ENCODE data around the gene ARMH4.
"Not testable (repeated sequence)": the region's sequence is repeated elsewhere in the genome, so short reads cannot be mapped to it uniquely, and the experiment has no call there.

ARMH4 gene

GRCh38 chr14:58141893-58142292 is 10.1 kb downstream of the ARMH4 start:
- DNase-seq = no peak

- DNase-seq = no peak
Measured at GRCh38 chr14:58138714-58139482, 13.1 kb downstream of the ARMH4 start.

GRCh38 chr14:58138031-58138713 is 13.8 kb downstream of the ARMH4 start:
- no peak for DNase-seq

- peak; percentile 88 for DNase-seq
Measured at GRCh38 chr14:58133739-58134138, 18.3 kb downstream of the ARMH4 start.

GRCh38 chr14:58131386-58131785 is 20.6 kb downstream of the ARMH4 start:
- peak; percentile 53 for DNase-seq

GRCh38 chr14:58130116-58130782 is 21.8 kb downstream of the ARMH4 start:
- no peak for DNase-seq

GRCh38 chr14:58129208-58129607 is 22.8 kb downstream of the ARMH4 start:
- no peak for DNase-seq

- no peak for DNase-seq
Measured at GRCh38 chr14:58128416-58128815, 23.6 kb downstream of the ARMH4 start.

GRCh38 chr14:58122546-58122945 is 29.5 kb downstream of the ARMH4 start:
- not testable (repeated sequence) for DNase-seq

GRCh38 chr14:58121530-58122186 is 30.4 kb downstream of the ARMH4 start:
- DNase-seq = no peak

- no peak for DNase-seq
Measured at GRCh38 chr14:58119381-58119780, 32.6 kb downstream of the ARMH4 start.

- no peak for DNase-seq
Measured at GRCh38 chr14:58118097-58118815, 33.8 kb downstream of the ARMH4 start.

- no peak for DNase-seq
Measured at GRCh38 chr14:58109744-58110143, 42.3 kb downstream of the ARMH4 start.

GRCh38 chr14:58108717-58109116 is 43.3 kb downstream of the ARMH4 start:
- DNase-seq = no peak

- peak; percentile 61 for DNase-seq
Measured at GRCh38 chr14:58107947-58108552, 44.0 kb downstream of the ARMH4 start.

- no peak for DNase-seq
Measured at GRCh38 chr14:58107041-58107440, 45.0 kb downstream of the ARMH4 start.

- DNase-seq = no peak
Measured at GRCh38 chr14:58106446-58106845, 45.6 kb downstream of the ARMH4 start.

GRCh38 chr14:58104808-58105207 is 47.2 kb downstream of the ARMH4 start:
- peak; percentile 91 for DNase-seq

GRCh38 chr14:58100735-58101368 is 51.2 kb downstream of the ARMH4 start:
- DNase-seq = peak; percentile 41

- no peak for DNase-seq
Measured at GRCh38 chr14:58099682-58100081, 52.3 kb downstream of the ARMH4 start.

GRCh38 chr14:58098507-58098906 is 53.5 kb downstream of the ARMH4 start:
- DNase-seq = no peak

GRCh38 chr14:58096731-58097130 is 55.3 kb downstream of the ARMH4 start:
- no peak for DNase-seq
